GM12878 (cell line): ENCODE data around the gene SERTAD2. TPM values are rescaled to one million over a fixed set of nuclear protein-coding genes. Genes with fewer than 3 reads are reported as not detected.

Source experiments
- ASH2L ChIP-seq: fragments of 300-600, 200-600 bp; sonication (generic); IDR thresholded peaks from 2 replicates; pipeline ENCODE4 v1.6.1; 2017; ENCODE audit warnings: low read depth, mild to moderate bottlenecking, borderline replicate concordance
- BACH1 ChIP-seq: fragments of 450-650 bp; IDR thresholded peaks from 2 replicates; pipeline ENCODE4 v1.6.1; 2017; ENCODE audit warnings: mild to moderate bottlenecking, borderline replicate concordance
- BMI1 ChIP-seq: fragments of 450-650 bp; IDR thresholded peaks from 2 replicates; pipeline ENCODE4 v1.6.1; 2016; ENCODE audit warnings: mild to moderate bottlenecking, moderate library complexity, borderline replicate concordance
- CHD1 ChIP-seq: IDR thresholded peaks from 2 replicates; pipeline ENCODE4 v1.6.1; 2012; ENCODE audit warnings: low read depth, low read length, improper control_type of control experiment
- HDAC2 ChIP-seq: fragments of 200-600 bp; sonication (generic); IDR thresholded peaks from 2 replicates; pipeline ENCODE4 v1.6.1; 2017
- IKZF1 ChIP-seq: fragments of 450-650 bp; conservative IDR thresholded peaks from 2 replicates; pipeline ENCODE4 v1.6.1; 2017; ENCODE audit warnings: antibody characterized with exemption, mild to moderate bottlenecking
- KAT2A ChIP-seq: conservative IDR thresholded peaks from 2 replicates; pipeline ENCODE4 v1.6.1; 2011; ENCODE audit warnings: low read depth, low read length; ENCODE audit not compliant: control insufficient read depth
- MYC ChIP-seq: IDR thresholded peaks from 2 replicates; pipeline ENCODE4 v1.6.1; 2011; ENCODE audit warnings: mild to moderate bottlenecking, low read length, moderate library complexity, inconsistent platforms; ENCODE audit not compliant: insufficient read depth, insufficient replicate concordance, insufficient read length, severe bottlenecking
- NBN ChIP-seq: fragments of 450-650 bp; IDR thresholded peaks from 2 replicates; pipeline ENCODE4 v1.6.1; 2016
- RCOR1 ChIP-seq: conservative IDR thresholded peaks from 2 replicates; pipeline ENCODE4 v1.6.1; 2012; ENCODE audit warnings: low read depth, low read length, improper control_type of control experiment
- SIN3A ChIP-seq: IDR thresholded peaks from 2 replicates; pipeline ENCODE4 v1.6.1; 2012; ENCODE audit warnings: low read depth, low read length, improper control_type of control experiment
- SREBF2 ChIP-seq: IDR thresholded peaks from 2 replicates; pipeline ENCODE4 v1.6.1; 2012; ENCODE audit warnings: mild to moderate bottlenecking, low read length
- SUPT20H ChIP-seq: IDR thresholded peaks from 2 replicates; pipeline ENCODE4 v1.6.1; 2011; ENCODE audit warnings: low read depth, mild to moderate bottlenecking, low read length, moderate library complexity, borderline replicate concordance; ENCODE audit not compliant: control insufficient read depth
- ZBED1 ChIP-seq: IDR thresholded peaks from 2 replicates; pipeline ENCODE4 v1.6.1; 2016; ENCODE audit warnings: borderline replicate concordance
- ZNF384 ChIP-seq: IDR thresholded peaks from 2 replicates; pipeline ENCODE4 v1.6.1; 2012; ENCODE audit warnings: low read depth, mild to moderate bottlenecking, low read length, improper control_type of control experiment, borderline replicate concordance
- polyA plus RNA-seq, 11 experiments: library from polyadenylated mRNA; depleted of rRNA in 4 of 11; unstranded in 6 of 11; stranded (reverse) in 5 of 11; fragments of >200 nt; fragmentation: Nextera tagmentation in 4 of 11; fragmentation: Illumina TruSeq in 1 of 11; extraction: Ambion mirVana in 4 of 11; extraction: Trizol in 1 of 11; gene quantifications; 1 replicate in 1 of 11; 2 replicates in 10 of 11; pipeline versions ENCODE4 v1.2.1 to v1.2.3, GENCODE V29; 2011 to 2016; ENCODE audit warnings: inconsistent platforms in 2 of 11, missing spikeins in 2 of 11, low read depth in 1 of 11
- total RNA-seq, 4 experiments: library from RNA; depleted of rRNA in 3 of 4; stranded (reverse); fragments of >200 nt in 3 of 4; fragmentation: Illumina TruSeq in 1 of 4; extraction: Trizol in 1 of 4; gene quantifications; 2 replicates each; pipeline versions ENCODE4 v1.2.1 to v1.2.3, GENCODE V29; 2013 to 2021
- TF ChIP-seq, protein P1 (sequence below): fragments of 450-650 bp; IDR thresholded peaks from 2 replicates; pipeline ENCODE4 v1.6.1; 2017; ENCODE audit warnings: low read depth, mild to moderate bottlenecking, moderate library complexity
- TF ChIP-seq, protein P2 (sequence below): IDR thresholded peaks from 2 replicates; pipeline ENCODE4 v1.6.1; 2012; ENCODE audit warnings: low read depth, low read length, improper control_type of control experiment
- TF ChIP-seq, protein P3 (sequence below): fragments of 450-650 bp; IDR thresholded peaks from 2 replicates; pipeline ENCODE4 v1.6.1; 2017; ENCODE audit warnings: antibody characterized with exemption, mild to moderate bottlenecking, moderate library complexity
- TF ChIP-seq, protein P4 (sequence below): IDR thresholded peaks from 2 replicates; pipeline ENCODE4 v1.6.1; 2011; ENCODE audit warnings: borderline replicate concordance, low read depth, mild to moderate bottlenecking, moderate library complexity, mixed read lengths, low read length; ENCODE audit not compliant: insufficient read depth; ENCODE audit errors: extremely low read length
- TF ChIP-seq, protein P5 (sequence below): fragments of 150-350 bp; IDR thresholded peaks from 2 replicates; pipeline ENCODE4 v1.6.1; 2014; ENCODE audit warnings: mild to moderate bottlenecking, low read depth, low read length
- TF ChIP-seq, protein P6 (sequence below): IDR thresholded peaks from 2 replicates; pipeline ENCODE4 v1.6.1; 2011; ENCODE audit warnings: borderline replicate concordance, low read depth, mild to moderate bottlenecking, moderate library complexity, low read length; ENCODE audit not compliant: insufficient read depth, poor library complexity, severe bottlenecking

The SERTAD2 gene
- total and polyA plus RNA-seq, 10 of the 15 experiments (the other 5 are each of a cell fraction or from before 2014, with no cell fraction given), result 7.9 to 28.7 (median 20.1) TPM

DNA sequence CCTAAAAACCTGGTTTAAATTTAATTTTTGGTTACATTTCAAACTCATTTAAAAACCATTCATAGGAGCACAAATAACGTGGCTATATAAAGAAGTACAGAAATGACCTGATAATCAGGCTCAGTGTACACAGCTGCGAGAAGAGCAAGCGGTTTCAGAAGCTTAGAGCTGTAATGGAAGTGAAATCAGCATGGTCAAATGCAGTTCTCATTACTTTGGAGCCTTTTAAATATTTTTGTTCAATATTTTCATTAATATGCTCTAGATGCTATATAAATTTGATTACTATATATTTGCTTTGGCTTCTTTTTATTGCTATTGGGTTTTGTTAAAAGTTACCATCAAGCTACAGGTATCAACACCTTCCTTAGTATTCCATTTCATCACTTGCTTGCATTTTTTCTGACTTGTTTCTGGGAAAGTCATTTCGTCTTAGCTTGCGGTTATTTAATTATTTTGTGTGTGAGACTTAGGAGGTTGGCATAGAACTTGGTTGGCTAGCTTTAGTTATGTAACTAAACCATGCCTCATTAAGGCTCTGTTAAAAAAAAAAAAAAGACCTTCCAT, 70.9 kb downstream of the SERTAD2 start (continued):
- TF ChIP-seq, protein P1, sequence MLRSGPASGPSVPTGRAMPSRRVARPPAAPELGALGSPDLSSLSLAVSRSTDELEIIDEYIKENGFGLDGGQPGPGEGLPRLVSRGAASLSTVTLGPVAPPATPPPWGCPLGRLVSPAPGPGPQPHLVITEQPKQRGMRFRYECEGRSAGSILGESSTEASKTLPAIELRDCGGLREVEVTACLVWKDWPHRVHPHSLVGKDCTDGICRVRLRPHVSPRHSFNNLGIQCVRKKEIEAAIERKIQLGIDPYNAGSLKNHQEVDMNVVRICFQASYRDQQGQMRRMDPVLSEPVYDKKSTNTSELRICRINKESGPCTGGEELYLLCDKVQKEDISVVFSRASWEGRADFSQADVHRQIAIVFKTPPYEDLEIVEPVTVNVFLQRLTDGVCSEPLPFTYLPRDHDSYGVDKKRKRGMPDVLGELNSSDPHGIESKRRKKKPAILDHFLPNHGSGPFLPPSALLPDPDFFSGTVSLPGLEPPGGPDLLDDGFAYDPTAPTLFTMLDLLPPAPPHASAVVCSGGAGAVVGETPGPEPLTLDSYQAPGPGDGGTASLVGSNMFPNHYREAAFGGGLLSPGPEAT, result peak; percentile 33; the same call in 1 of the 2 replicates
- TF ChIP-seq SUPT20H, result no peak
- peak; percentile 52; the same call in 1 of the 2 replicates for TF ChIP-seq IKZF1
- TF ChIP-seq, protein P2, sequence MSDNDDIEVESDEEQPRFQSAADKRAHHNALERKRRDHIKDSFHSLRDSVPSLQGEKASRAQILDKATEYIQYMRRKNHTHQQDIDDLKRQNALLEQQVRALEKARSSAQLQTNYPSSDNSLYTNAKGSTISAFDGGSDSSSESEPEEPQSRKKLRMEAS, result no peak
- TF ChIP-seq BACH1, result no peak
- TF ChIP-seq ZBED1, result no peak
- TF ChIP-seq, protein P3, sequence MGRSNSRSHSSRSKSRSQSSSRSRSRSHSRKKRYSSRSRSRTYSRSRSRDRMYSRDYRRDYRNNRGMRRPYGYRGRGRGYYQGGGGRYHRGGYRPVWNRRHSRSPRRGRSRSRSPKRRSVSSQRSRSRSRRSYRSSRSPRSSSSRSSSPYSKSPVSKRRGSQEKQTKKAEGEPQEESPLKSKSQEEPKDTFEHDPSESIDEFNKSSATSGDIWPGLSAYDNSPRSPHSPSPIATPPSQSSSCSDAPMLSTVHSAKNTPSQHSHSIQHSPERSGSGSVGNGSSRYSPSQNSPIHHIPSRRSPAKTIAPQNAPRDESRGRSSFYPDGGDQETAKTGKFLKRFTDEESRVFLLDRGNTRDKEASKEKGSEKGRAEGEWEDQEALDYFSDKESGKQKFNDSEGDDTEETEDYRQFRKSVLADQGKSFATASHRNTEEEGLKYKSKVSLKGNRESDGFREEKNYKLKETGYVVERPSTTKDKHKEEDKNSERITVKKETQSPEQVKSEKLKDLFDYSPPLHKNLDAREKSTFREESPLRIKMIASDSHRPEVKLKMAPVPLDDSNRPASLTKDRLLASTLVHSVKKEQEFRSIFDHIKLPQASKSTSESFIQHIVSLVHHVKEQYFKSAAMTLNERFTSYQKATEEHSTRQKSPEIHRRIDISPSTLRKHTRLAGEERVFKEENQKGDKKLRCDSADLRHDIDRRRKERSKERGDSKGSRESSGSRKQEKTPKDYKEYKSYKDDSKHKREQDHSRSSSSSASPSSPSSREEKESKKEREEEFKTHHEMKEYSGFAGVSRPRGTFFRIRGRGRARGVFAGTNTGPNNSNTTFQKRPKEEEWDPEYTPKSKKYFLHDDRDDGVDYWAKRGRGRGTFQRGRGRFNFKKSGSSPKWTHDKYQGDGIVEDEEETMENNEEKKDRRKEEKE, result no peak
- TF ChIP-seq, protein P4, sequence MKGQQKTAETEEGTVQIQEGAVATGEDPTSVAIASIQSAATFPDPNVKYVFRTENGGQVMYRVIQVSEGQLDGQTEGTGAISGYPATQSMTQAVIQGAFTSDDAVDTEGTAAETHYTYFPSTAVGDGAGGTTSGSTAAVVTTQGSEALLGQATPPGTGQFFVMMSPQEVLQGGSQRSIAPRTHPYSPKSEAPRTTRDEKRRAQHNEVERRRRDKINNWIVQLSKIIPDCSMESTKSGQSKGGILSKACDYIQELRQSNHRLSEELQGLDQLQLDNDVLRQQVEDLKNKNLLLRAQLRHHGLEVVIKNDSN, result no peak
- no peak for TF ChIP-seq CHD1
- no peak for TF ChIP-seq SIN3A
- no peak for TF ChIP-seq RCOR1
- TF ChIP-seq SREBF2, result no peak
- TF ChIP-seq KAT2A, result no peak
- peak; percentile 81 for TF ChIP-seq ZNF384
- peak; percentile 31; the same call in 1 of the 2 replicates for TF ChIP-seq NBN
- TF ChIP-seq MYC, result no peak
- TF ChIP-seq, protein P5, sequence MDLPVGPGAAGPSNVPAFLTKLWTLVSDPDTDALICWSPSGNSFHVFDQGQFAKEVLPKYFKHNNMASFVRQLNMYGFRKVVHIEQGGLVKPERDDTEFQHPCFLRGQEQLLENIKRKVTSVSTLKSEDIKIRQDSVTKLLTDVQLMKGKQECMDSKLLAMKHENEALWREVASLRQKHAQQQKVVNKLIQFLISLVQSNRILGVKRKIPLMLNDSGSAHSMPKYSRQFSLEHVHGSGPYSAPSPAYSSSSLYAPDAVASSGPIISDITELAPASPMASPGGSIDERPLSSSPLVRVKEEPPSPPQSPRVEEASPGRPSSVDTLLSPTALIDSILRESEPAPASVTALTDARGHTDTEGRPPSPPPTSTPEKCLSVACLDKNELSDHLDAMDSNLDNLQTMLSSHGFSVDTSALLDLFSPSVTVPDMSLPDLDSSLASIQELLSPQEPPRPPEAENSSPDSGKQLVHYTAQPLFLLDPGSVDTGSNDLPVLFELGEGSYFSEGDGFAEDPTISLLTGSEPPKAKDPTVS, result no peak
- TF ChIP-seq HDAC2, result no peak
- TF ChIP-seq ASH2L, result no peak
- TF ChIP-seq, protein P6, sequence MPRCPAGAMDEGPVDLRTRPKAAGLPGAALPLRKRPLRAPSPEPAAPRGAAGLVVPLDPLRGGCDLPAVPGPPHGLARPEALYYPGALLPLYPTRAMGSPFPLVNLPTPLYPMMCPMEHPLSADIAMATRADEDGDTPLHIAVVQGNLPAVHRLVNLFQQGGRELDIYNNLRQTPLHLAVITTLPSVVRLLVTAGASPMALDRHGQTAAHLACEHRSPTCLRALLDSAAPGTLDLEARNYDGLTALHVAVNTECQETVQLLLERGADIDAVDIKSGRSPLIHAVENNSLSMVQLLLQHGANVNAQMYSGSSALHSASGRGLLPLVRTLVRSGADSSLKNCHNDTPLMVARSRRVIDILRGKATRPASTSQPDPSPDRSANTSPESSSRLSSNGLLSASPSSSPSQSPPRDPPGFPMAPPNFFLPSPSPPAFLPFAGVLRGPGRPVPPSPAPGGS, result no peak
- 0 out of 2 replicates have a peak, but pooled peaks have one; percentile 55 for TF ChIP-seq BMI1
